ENCODE measurements around the gene NRBP1. TPM values are rescaled to one million over a fixed set of nuclear protein-coding genes. Genes with fewer than 3 reads are reported as not detected.
A peak's percentile ranks its signal among the peaks of the same experiment; 100 is the strongest.

Gene NRBP1
- total and polyA plus RNA-seq, 9 of the 15 experiments (the other 6 are each of a cell fraction or from before 2014, with no cell fraction given) = 2.9 to 84.5 (median 36.9) TPM

GRCh38 chr2:27428213-27428977 is at the start of gene NRBP1 (continued):
- TF ChIP-seq CCNT2 (IDR thresholded peaks at IDR 0.05; ENCODE audit: borderline replicate concordance, extremely low read depth, insufficient read length, low read depth, low read length) (peak; percentile 88), TAF1 (IDR thresholded peaks at IDR 0.05; ENCODE audit: control insufficient read depth, extremely low read depth, insufficient read depth, low read length, severe bottlenecking) (peak; percentile 88), TGIF2 (CRISPR knock-in tag; IDR thresholded peaks at IDR 0.05) (no peak), BRF1 (IDR thresholded peaks at IDR 0.05; ENCODE audit: borderline replicate concordance, extremely low read depth, insufficient read length) (no peak), ZNF212 (CRISPR knock-in tag; IDR thresholded peaks at IDR 0.05) (no peak), SOX6 (IDR thresholded peaks at IDR 0.05) (0 out of 2 replicates have a peak, but pooled peaks have one; percentile 24), DLX4 (CRISPR knock-in tag; IDR thresholded peaks at IDR 0.05) (no peak), CTCF (IDR thresholded peaks at IDR 0.05 in 2 of 3, conservative IDR thresholded peaks at IDR 0.05 in 1 of 3; ENCODE audit: insufficient read depth in 2 of 3, low read depth in 1 of 3, low read length in 3 of 3) (peak in 1 of 3 experiments; percentile 27; a peak in 1 of 6 replicates), CREM (IDR thresholded peaks at IDR 0.05; ENCODE audit: low read depth) (peak; percentile 38; the same call in 1 of the 2 replicates), U2AF2 (optimal IDR thresholded peaks at IDR 0.05; ENCODE audit: low read depth, low read length) (no peak), ZNF639 (CRISPR knock-in tag; conservative IDR thresholded peaks at IDR 0.05 in 1 of 2, IDR thresholded peaks at IDR 0.05 in 1 of 2) (peak in 1 of 2 experiments; percentile 88; a peak in 2 of 4 replicates), ZBTB17 (CRISPR knock-in tag; IDR thresholded peaks at IDR 0.05) (peak; percentile 57; the same call in 1 of the 2 replicates), SRF (CRISPR knock-in tag; IDR thresholded peaks at IDR 0.05) (0 out of 4 replicates have a peak, but pooled peaks of 1 of the 2 experiments have one; percentile 52), ZNF354B (CRISPR knock-in tag; IDR thresholded peaks at IDR 0.05) (no peak), ZBED1 (IDR thresholded peaks at IDR 0.05) (peak; percentile 16; the same call in 1 of the 2 replicates), CCAR2 (IDR thresholded peaks at IDR 0.05; ENCODE audit: low read depth, low read length) (no peak), HDAC1 (IDR thresholded peaks at IDR 0.05) (peak in 1 of 2 experiments; percentile 72; a peak in 2 of 4 replicates), ZNF174 (CRISPR knock-in tag; IDR thresholded peaks at IDR 0.05) (no peak), HOXB6 (CRISPR knock-in tag; IDR thresholded peaks at IDR 0.05; ENCODE audit: borderline replicate concordance) (no peak), NR0B1 (IDR thresholded peaks at IDR 0.05; ENCODE audit: partially characterized antibody) (no peak), SNAPC5 (CRISPR knock-in tag; IDR thresholded peaks at IDR 0.05) (no peak)

Data from K562 (cell line).